ENCODE data around the gene PCOLCE2. TPM values are rescaled to one million over a fixed set of nuclear protein-coding genes. Genes with fewer than 3 reads are reported as not detected.

PCOLCE2 gene
- total RNA-seq, 6 experiments from 2014 or later = 1.8 to 9.7 (median 3.8) TPM

GRCh38 chr3:142852009-142852408 is 36.9 kb downstream of the PCOLCE2 start:
- Histone ChIP-seq H3K27ac (no peak overlapping the region), H3K27me3 (no peaks in the 10 kb centered on the region), H3K4me1 (peaks cover 0 to 35% (median 11%) of the 10 kb centered on the region in 4 donors), H3K9me3 (no peaks in the 10 kb centered on the region), H3K36me3 (no peaks in the 10 kb centered on the region), H3K4me3 (no peak overlapping the region)
- ATAC-seq (no peak), DNase-seq (no peak)
- intact Hi-C loops (cut with DNase I) = no loop called here
- WGBS (ENCODE audit: insufficient coverage, low coverage, low lambda C conversion rate, missing lambda C conversion rate) = 72% methylated on average over 3 of the region's 4 CpGs
- TF ChIP-seq POLR2A (IDR thresholded peaks at IDR 0.05) (no peak), CTCF (IDR thresholded peaks at IDR 0.05) (no peak)

GRCh38 chr3:142850395-142851023 is 38.4 kb downstream of the PCOLCE2 start:
- H3K27me3 ChIP-seq = no peaks in the 10 kb centered on the region
- no peak overlapping the region for H3K27ac ChIP-seq
- peaks cover 0 to 44% (median 11%) of the 10 kb centered on the region in 4 donors for H3K4me1 ChIP-seq
- H3K4me3 ChIP-seq = no peak overlapping the region
- WGBS (ENCODE audit: insufficient coverage, low coverage, low lambda C conversion rate, missing lambda C conversion rate) = 50% methylated on average over 2 of the region's 2 CpGs
- peak; percentile 34 to 64 (median 56) for ATAC-seq
- intact Hi-C loops (cut with DNase I) = no loop called here
- TF ChIP-seq POLR2A (IDR thresholded peaks at IDR 0.05) (no peak), CTCF (IDR thresholded peaks at IDR 0.05) (no peak)
- DNase-seq = no peak
- H3K36me3 ChIP-seq = no peaks in the 10 kb centered on the region
- H3K9me3 ChIP-seq = no peaks in the 10 kb centered on the region

GRCh38 chr3:142849148-142849547 is 39.7 kb downstream of the PCOLCE2 start:
- no peak overlapping the region for H3K27ac ChIP-seq
- H3K4me3 ChIP-seq = no peak overlapping the region
- no peaks in the 10 kb centered on the region for H3K27me3 ChIP-seq
- TF ChIP-seq POLR2A (IDR thresholded peaks at IDR 0.05) (no peak), CTCF (IDR thresholded peaks at IDR 0.05) (no peak)
- DNase-seq = no peak
- H3K36me3 ChIP-seq = no peaks in the 10 kb centered on the region
- ATAC-seq = no peak
- intact Hi-C loops (cut with DNase I) = no loop called here
- peaks cover 0 to 42% (median 10%) of the 10 kb centered on the region in 4 donors for H3K4me1 ChIP-seq
- 98% methylated on average over 3 of the region's 3 CpGs for WGBS (ENCODE audit: insufficient coverage, low coverage, low lambda C conversion rate, missing lambda C conversion rate)
- H3K9me3 ChIP-seq = no peaks in the 10 kb centered on the region

GRCh38 chr3:142846779-142847577 is 41.9 kb downstream of the PCOLCE2 start:
- H3K9me3 ChIP-seq = no peaks in the 10 kb centered on the region
- H3K27me3 ChIP-seq = no peaks in the 10 kb centered on the region
- TF ChIP-seq CTCF (IDR thresholded peaks at IDR 0.05) = no peak
- TF ChIP-seq POLR2A (IDR thresholded peaks at IDR 0.05) = no peak
- peaks cover 0 to 30% (median 4%) of the 10 kb centered on the region in 4 donors for H3K4me1 ChIP-seq
- no peak overlapping the region for H3K4me3 ChIP-seq
- ATAC-seq (peak; percentile 65 to 77 (median 72)), DNase-seq (no peak)
- H3K27ac ChIP-seq = peak overlapping the region in 2 of 3 donors; percentile 19 to 41
- intact Hi-C loops (cut with DNase I) = no loop called here
- no peaks in the 10 kb centered on the region for H3K36me3 ChIP-seq
- whole genome bisulfite sequencing (ENCODE audit: insufficient coverage, low coverage, low lambda C conversion rate, missing lambda C conversion rate) = 0% methylated on average over 2 of the region's 2 CpGs

Data from right lobe of liver (tissue), 6 donors.